Inflammatory macrophage treated with lipopolysaccharide for 1 hour (primary cell): ENCODE measurements around the gene GRIA1.

Experiments
- DNase-seq, 2 donors: peaks; one replicate each; pipeline ENCODE4 v3.0.0-alpha.2; 2020 to 2022

Gene GRIA1

DNA sequence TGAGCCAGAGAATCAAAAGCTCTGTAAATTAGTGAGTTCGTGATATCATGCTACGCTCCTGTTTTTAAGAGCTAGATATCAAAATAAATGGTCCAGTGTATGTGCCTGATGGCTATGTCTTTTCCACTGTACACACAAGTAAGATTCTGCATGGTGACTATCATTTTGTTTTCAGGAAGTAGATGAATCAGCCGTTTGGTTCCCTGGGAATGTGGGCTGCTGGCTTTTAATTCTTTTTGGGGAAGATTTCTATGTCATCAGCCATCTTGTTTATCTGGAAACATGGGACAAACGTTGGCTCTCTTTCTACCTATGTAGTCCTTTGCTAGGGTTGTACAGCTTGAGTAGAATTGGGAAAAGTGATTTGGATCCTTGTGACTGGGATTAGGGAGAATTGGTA lies 126.7 kb downstream of the GRIA1 start:
- no peak for DNase-seq

DNA sequence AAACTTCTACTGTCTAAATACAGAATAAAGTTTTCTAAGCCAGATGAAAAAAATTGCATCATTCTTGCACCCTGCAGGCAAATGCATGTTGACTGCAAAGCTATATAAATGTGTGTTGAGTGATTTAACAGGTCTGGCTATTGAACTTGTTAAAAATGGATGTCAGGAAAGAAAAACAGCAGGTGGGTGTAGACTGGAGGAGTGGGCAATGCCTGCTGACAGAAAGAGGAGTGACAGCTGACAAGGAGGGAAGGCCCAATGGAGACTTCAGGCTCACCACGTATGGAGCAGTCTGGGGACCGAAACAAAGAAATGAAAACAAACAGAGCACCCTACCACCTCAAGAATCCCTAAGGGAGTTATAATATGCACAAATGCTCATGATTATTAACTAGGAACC lies 127.8 kb downstream of the GRIA1 start:
- DNase-seq, result no peak

- DNase-seq, result no peak
These were observed 128.4 kb downstream of the GRIA1 start for GRCh38 chr5:153618867-153619266.

DNA sequence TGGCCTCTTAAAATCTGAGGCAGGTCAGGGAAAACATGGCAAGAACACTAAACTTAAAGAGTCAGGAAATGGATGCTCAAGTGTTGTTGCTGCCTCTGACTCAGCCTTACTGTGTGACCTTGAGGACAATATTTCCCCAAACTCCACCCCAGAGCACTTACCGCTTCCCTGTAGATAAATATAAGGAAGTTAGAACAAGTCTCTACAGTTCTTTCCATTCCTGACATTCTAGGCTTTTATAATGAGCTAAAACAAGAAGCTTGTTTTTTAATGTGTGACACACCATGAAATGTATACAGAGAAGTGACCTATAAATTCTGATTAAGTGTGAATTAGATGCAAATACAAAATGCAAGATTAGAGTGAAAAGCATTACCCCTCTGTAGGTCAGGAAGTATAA lies 129.3 kb downstream of the GRIA1 start:
- no peak for DNase-seq

DNA sequence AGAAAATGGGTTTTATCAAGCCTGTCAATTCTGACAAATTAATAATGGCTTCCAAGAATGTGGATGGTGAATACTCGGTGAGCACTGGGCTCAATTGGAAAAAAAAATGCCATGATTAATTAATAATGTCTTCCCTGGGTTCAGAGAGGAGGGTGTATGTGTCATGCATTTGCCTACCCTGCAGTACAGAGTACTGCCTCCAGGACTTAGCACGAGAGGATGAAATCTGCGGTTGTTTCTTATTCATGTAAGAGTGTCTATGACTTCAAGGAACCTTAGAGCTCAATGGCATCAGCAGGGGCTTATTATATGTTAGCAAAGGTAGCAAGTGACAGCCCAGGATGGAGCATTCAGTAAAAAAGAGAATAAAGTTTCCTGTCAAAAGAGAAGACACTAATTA lies 132.7 kb downstream of the GRIA1 start:
- DNase-seq, result no peak

GRCh38 chr5:153623751-153624450 lies 133.4 kb downstream of the GRIA1 start:
- DNase-seq, result no peak

DNA sequence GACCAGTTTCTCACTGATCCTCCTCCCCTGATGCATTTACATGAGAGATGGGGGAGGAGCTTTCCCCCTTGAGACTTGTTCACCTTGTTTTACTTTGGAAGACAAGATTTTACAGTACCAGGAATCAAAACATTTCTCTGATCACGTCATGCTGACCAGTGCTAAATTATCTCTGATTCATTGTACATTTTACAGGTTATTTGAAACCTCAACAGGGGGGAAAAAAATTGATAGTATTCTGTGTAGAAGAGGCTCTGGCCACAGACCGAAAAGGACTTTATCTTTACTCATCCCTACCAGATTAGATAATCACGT lies 133.9 kb downstream of the GRIA1 start:
- no peak for DNase-seq

GRCh38 chr5:153625826-153626354 lies 135.4 kb downstream of the GRIA1 start:
- DNase-seq, result no peak

- no peak for DNase-seq
These were observed 136.4 kb downstream of the GRIA1 start for GRCh38 chr5:153626836-153627235.

GRCh38 chr5:153629027-153629895 lies 138.8 kb downstream of the GRIA1 start:
- no peak for DNase-seq

DNA sequence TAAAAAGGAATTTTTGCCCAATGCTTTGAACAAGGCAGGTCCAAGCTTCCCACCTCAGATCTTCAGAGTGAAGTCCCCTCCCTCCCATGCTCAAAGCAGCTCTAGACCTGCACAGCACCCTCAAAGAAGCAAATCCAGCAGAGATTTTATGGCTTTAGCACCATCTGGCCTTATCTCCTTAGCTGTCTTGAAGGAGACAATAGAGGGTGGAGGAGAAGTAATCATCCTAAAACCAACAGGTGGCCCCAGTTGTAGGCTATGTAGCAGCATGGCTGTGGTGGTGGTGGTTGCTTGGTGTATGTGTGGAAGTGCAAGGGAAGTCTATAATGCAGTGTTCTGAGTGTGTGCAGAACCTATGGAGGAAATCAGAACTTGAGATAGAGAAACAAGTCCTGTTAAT lies 140.1 kb downstream of the GRIA1 start:
- no peak for DNase-seq

GRCh38 chr5:153632748-153633290 lies 142.3 kb downstream of the GRIA1 start:
- DNase-seq, result no peak

DNA sequence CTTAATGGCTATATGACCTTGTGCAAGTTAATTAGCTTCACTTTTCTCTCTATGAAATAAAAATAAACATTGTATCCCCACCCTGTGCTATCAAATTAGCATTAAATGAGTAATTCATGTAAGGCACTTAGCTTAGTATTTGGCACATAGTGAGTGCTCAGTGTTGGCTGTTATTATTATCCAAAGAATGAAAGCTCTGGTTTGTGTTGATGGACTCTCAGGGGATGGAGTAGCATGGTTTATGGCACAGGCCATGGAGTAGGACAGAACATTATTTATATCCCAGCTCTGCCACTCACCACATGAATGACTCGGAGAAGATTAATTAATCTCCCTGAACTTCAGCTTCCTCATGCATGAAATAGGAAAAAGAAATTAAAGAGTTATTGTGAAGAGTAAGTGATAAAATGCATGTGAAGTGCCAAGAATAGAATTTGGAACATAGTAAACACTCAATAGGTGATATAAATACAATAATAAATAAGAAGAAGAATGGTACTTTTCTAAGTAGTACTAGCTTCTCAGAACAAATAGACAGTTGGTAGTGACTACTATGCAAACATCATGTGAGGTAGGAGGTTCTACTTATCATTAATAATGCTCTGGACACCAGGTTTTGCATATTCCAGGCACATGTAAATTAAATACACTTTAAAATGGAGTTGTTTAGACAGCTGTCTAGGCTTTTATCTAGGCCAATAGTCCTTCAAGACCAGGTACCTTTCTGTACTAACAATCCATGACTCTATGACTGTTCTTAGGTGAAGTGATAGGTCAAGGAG lies 146.4 kb downstream of the GRIA1 start:
- DNase-seq, result no peak

GRCh38 chr5:153640293-153640692 lies 149.8 kb downstream of the GRIA1 start:
- no peak for DNase-seq

DNA sequence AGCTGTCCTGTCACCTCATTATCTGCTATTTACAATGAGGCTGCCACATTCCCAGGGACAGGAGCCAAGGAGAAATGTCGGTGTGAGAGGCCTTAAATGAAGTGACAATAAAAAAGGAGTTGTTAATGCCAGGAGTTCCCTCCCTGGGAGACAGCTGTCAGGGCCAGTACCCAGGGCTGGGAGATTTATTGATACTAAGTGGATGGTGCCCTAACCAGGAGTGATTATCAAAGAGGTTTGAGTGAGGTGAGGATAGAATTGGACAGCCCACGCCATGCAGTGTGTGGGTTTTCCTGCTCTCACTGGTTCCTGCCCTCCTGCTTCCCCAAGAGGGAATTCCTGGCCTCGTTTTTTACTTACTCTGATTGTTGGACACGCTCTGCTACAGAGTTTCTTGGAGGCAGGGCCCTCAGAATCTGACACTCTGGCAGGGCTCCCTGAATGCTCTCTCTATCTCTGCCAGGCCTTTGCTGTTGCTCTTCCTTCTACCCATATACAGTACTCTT lies 150.8 kb downstream of the GRIA1 start:
- no peak for DNase-seq

DNA sequence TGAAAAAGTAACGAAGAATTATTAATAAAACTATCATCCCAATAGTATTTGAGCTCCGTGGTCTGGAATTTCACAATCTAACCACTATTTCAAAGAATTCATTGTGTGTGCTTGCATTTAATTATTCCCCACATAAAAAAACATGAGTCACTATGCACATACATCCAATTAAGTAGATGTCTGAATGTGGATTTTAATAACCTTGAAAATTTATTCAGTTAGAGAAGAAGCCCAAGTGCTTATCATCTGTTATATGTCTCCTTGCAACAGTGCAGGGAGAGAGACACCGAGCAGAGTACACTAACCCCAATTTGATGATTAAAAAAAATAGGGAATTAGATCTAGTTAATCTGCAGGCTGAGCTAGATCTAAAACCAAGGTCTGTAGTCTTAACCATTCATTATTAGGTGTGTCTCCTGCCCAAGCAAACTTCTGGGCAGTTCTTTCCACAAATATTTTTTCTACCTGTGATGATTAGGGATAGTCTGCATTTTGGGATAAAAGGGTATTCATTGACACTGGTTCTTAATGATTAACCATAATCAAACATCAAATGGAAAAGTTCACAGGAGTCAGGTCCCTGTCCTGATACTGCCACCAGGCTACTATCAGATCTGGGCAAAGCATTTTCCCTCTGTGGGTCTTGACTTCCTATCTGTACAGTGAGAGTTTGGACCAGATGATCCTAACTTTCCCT lies 164.2 kb downstream of the GRIA1 start:
- DNase-seq, result no peak

DNA sequence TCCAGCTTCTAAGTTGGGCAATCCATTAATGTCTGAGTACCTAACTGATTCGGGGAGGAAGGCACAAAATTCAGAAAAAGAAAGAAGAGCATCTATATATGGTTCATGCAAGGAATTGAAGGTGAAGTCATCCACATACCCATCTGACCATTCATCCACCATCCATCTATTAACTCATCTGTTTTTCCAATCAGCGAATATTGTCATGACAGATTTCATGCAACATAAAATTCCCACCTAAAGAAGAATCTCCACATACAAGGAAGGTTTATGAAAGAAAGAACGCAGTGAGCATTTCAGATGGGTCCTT lies 164.7 kb downstream of the GRIA1 start:
- DNase-seq, result no peak

DNA sequence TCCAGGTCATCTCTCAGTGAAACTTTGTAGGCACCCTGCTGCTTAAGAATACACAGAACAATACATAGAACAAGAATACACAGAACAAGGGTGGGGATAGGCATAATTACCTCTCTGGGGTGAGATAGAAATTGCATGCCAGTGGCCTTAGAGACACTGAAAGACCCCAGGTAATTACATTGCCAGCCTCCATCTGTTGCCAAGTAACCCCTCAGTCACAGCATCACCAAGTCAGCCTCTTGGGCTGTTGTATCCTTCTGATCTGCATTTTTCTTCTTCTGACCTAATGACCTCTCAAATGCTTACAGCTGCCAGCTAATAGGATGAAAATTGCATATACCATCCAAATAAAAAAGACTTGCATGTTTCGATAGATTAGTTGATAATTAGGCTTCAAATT lies 167.7 kb downstream of the GRIA1 start:
- DNase-seq, result no peak

GRCh38 chr5:153658606-153659005 lies 168.1 kb downstream of the GRIA1 start:
- no peak for DNase-seq

DNA sequence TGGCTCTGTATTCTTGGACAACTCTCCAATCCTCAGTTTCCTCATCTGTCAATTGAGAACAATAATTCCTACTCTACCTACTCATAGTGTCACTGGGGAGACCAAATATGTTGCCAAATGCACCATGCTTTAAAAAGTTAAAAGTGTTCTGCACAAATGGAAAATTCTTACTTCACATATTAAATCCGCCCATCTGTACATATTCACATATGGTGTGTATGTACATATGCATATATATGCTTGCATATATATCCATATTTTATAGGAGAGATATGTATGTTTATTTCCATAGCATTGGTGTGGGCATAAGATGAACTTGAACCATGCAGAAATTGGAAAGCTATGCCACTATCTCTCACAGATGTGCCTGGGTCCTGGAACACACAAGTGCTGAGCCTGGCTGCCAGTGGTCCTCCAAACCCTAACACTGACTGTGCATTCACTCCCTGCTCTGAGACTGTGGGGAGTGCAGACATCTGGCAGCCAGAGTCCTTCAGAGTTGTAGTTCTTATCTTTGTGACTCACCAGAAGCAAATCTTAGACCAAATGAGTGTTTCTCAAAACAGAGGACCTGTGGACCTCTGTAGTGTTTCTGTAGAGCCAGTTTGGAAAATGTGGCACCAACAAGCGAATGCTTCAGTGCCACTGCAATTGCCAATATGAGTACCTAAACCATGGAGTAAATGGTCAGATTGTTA lies 168.7 kb downstream of the GRIA1 start:
- no peak for DNase-seq

- no peak for DNase-seq
These were observed 170.4 kb downstream of the GRIA1 start for GRCh38 chr5:153660919-153661318.

- DNase-seq, result no peak
These were observed 171.4 kb downstream of the GRIA1 start for GRCh38 chr5:153661897-153662296.
